HG03571 (cell line): Measurements from ENCODE around the gene EXOC3L2.

Experiments used
- ATAC-seq: cut with Tn5 transposase; IDR thresholded peaks from one replicate; pipeline ENCODE4 v1.9.1; 2021; ENCODE audit not compliant: unreplicated experiment

The EXOC3L2 gene

GRCh38 chr19:45180936-45181335, 64.3 kb downstream of the EXOC3L2 start:
- no peak for ATAC-seq

- ATAC-seq, result no peak
These were observed 65.3 kb downstream of the EXOC3L2 start for GRCh38 chr19:45179892-45180370.

- no peak for ATAC-seq
These were observed 65.9 kb downstream of the EXOC3L2 start for GRCh38 chr19:45179072-45179891.

- peak; percentile 79 for ATAC-seq
These were observed 66.7 kb downstream of the EXOC3L2 start, which contains the start of gene BLOC1S3 for GRCh38 chr19:45178262-45179071. BLOC1S3 (plus strand) TSS chr19:45178784; CDS start chr19:45179297, 513 bp downstream.

- peak; percentile 11 for ATAC-seq
These were observed 67.4 kb downstream of the EXOC3L2 start, which contains the start of gene TRAPPC6A for GRCh38 chr19:45177817-45178261. TRAPPC6A (minus strand) TSS chr19:45178237; CDS start chr19:45178218, 19 bp downstream.

- ATAC-seq, result no peak
These were observed 69.5 kb downstream of the EXOC3L2 start for GRCh38 chr19:45175515-45176345.

- no peak for ATAC-seq
These were observed 71.4 kb downstream of the EXOC3L2 start for GRCh38 chr19:45173816-45174215.

GRCh38 chr19:45172611-45173208, 72.5 kb downstream of the EXOC3L2 start:
- no peak for ATAC-seq

GRCh38 chr19:45172173-45172572, 73.0 kb downstream of the EXOC3L2 start:
- no peak for ATAC-seq

GRCh38 chr19:45171211-45171623, 74.0 kb downstream of the EXOC3L2 start:
- no peak for ATAC-seq

- no peak for ATAC-seq
These were observed 74.8 kb downstream of the EXOC3L2 start for GRCh38 chr19:45170146-45171106.

- ATAC-seq, result no peak
These were observed 75.6 kb downstream of the EXOC3L2 start for GRCh38 chr19:45169602-45170001.

- no peak for ATAC-seq
These were observed 76.3 kb downstream of the EXOC3L2 start for GRCh38 chr19:45168767-45169351.

- no peak for ATAC-seq
These were observed 78.4 kb downstream of the EXOC3L2 start for GRCh38 chr19:45166723-45167252.

GRCh38 chr19:45164577-45165335, 80.5 kb downstream of the EXOC3L2 start:
- peak; percentile 55 for ATAC-seq

- ATAC-seq, result no peak
These were observed 81.3 kb downstream of the EXOC3L2 start for GRCh38 chr19:45163751-45164460.

- no peak for ATAC-seq
These were observed 82.1 kb downstream of the EXOC3L2 start for GRCh38 chr19:45163156-45163555.
